Fibroblast of peridontal ligament (primary cell): ENCODE measurements around the gene MYOM1.
"Not testable (repeated sequence)": the region's sequence is repeated elsewhere in the genome, so short reads cannot be mapped to it uniquely, and the experiment has no call there.

ENCODE experiments used
- DNase-seq: peaks from one replicate; pipeline ENCODE4 v3.0.0-alpha.2; 2010; ENCODE audit errors: extremely low read depth

The MYOM1 gene

DNA sequence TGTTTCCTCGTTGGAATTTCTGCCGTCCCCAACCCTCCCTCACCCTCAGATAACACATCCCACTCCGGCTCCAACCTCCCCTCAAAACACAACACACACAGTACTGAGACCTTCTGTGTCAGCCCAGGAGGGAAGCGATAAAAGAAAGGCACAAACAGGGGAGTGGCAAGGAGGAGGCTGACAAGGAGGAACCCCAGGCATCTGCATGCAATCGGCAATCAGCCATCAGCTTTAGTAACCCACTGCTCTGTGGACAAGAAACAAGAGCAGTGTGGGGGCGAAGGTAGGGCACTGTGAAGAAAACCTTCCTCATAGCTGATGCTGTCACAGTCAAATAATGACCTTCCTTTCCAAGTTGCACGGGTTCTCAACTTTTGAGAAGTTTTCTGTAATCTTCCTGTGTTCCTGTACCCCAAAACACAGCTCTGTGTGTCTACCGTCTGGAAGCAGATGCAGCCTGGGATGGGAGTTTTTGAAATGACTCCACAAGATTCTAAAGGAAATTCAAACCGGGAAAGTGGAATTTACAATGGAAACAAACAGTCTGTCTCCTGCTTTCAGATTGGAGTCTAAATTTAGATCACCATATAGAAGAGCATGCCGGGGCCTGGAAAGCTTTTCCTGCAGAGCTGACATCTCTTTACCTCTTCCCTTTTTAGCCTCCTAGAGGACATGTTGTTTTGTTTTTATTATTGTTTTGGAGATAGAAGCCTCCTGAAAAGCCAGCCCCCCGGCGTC is 190.4 kb downstream of the MYOM1 start:
- peak; percentile 56 for DNase-seq

DNA sequence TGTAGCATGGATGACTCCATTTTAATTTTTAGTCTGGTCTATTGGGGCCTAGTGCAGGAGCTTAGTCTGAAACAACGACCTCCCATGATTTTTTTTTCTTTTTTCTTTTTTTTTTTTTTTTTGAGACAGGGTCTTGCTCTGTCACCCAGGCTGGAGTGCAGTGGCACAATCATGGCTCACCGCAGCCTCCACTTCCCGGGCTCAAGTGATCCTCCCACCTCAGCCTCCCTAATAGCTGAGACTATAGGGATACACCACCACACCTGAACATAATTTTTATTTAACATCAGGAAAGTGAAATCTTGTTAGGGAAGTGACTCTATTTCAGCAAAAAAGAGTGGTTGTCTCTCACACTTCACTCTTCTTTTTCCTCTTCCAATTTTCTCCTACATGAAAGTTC is 191.7 kb downstream of the MYOM1 start:
- not testable (repeated sequence) for DNase-seq

DNA sequence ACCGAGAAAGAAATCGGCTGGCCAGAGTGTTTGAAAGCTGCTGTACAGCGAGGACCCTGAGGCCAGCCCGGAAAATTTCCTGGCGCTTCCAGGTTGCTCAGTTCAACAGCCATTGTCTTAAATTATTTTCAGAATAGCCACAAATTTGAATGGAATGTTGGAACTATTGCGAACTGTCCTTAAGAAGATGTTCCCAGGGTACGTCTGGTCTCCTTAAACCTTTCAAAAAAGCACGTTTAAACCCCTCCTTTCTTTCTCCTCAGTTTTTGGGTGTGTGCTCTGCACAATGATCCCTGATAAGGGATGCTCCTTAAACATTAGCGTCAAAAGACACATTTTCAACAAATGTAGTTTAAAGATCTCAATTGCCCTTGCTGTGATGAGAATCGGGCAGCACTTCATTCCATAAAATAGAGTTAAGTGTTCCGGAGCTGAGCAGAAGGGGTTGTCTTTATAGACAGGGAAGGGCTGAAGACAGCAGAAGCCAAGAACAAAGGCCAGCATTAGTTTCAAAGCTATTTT is 192.3 kb downstream of the MYOM1 start:
- no peak for DNase-seq

DNA sequence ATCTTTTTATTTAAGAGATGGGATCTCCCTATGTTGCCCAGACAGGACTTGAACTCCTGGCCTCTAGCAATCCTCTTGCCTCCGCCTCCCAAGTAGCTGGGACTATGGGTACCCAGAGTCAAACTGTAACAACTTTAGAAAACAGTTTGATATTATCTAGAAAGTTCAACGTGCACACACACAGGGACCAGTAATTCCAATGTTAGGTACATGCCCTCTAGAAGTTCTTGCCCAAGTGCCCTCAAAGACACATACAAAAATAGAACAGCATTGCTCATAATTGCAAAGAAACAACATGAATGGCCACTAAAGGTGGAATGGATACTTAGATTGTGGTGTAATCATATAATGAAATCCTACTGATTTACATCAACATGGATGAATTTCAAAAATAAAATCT is 194.2 kb downstream of the MYOM1 start:
- no peak for DNase-seq

DNA sequence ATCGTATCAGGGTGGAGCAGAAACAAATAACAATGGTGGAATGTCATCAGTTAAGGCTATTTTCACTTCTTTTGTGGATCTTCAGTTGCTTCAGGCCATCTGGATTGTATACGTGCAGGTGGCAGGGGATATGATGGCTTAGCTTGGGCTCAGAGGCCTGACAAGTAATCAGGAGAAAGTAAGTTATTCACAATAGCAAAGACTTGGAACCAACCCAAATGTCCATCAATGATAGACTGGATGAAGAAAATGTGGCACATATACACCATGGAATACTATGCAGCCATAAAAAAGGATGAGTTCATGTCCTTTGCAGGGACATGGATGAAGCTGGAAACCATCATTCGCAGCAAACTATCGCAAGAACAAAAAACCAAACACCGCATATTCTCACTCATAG is 196.2 kb downstream of the MYOM1 start:
- not testable (repeated sequence) for DNase-seq
